NCI-H1417 treated with DMSO at 0.1 percent for 48 hours (cell line): Measurements from ENCODE around the gene MEIS3.

ENCODE experiments used
- DNase-seq: peaks from one replicate; lab custom pipeline; 2025; lab: John Stamatoyannopoulos, UW

MEIS3 gene

GRCh38 chr19:47419030-47419783 is at the start of gene MEIS3:
Gene MEIS3, minus strand, starts transcription at chr19:47419527. Its CDS starts 446 bp downstream, at chr19:47419081.
- no peak for DNase-seq

- DNase-seq = no peak
Observed at GRCh38 chr19:47467914-47468313, 48.6 kb upstream of the MEIS3 start.

- DNase-seq = no peak
Observed at GRCh38 chr19:47465957-47466356, 46.6 kb upstream of the MEIS3 start.

- DNase-seq = no peak
Observed at GRCh38 chr19:47464675-47465419, 45.5 kb upstream of the MEIS3 start.

- DNase-seq = no peak
Observed at GRCh38 chr19:47461876-47462275, 42.5 kb upstream of the MEIS3 start.

- DNase-seq = no peak
Observed at GRCh38 chr19:47459477-47459876, 40.1 kb upstream of the MEIS3 start.

- DNase-seq = no peak
Observed at GRCh38 chr19:47458672-47459071, 39.3 kb upstream of the MEIS3 start.

- DNase-seq = no peak
Observed at GRCh38 chr19:47456721-47457474, 37.6 kb upstream of the MEIS3 start.

GRCh38 chr19:47450478-47450877 is 31.2 kb upstream of the MEIS3 start:
- no peak for DNase-seq

GRCh38 chr19:47448360-47448727 is 29.0 kb upstream of the MEIS3 start:
- DNase-seq = no peak

GRCh38 chr19:47447470-47448359 is 28.4 kb upstream of the MEIS3 start:
- DNase-seq = peak; percentile 91

GRCh38 chr19:47446534-47447469 is 27.5 kb upstream of the MEIS3 start:
- peak; percentile 91 for DNase-seq

GRCh38 chr19:47445937-47446402 is 26.6 kb upstream of the MEIS3 start:
- no peak for DNase-seq

GRCh38 chr19:47445527-47445926 is 26.2 kb upstream of the MEIS3 start:
- no peak for DNase-seq

GRCh38 chr19:47444388-47444821 is 25.1 kb upstream of the MEIS3 start:
- DNase-seq = no peak

GRCh38 chr19:47443331-47443730 is 24.0 kb upstream of the MEIS3 start:
- no peak for DNase-seq

- no peak for DNase-seq
Observed at GRCh38 chr19:47438793-47439220, 19.5 kb upstream of the MEIS3 start.

- DNase-seq = no peak
Observed at GRCh38 chr19:47437500-47437899, 18.2 kb upstream of the MEIS3 start.

- peak; percentile 58 for DNase-seq
Observed at GRCh38 chr19:47436712-47437401, 17.5 kb upstream of the MEIS3 start.
